K562 (cell line): ENCODE data around the gene MTARC2.

ENCODE experiments used
- EHMT2 ChIP-seq: fragments of 450-650 bp; IDR thresholded peaks from 2 replicates; pipeline ENCODE4 v1.6.1; 2018; ENCODE audit warnings: antibody characterized with exemption
- ELF1 ChIP-seq: fragments of 200-800 bp; sonication (Bioruptor generic); IDR thresholded peaks from 2 replicates; pipeline ENCODE4 v1.6.1; 2016; ENCODE audit warnings: missing genetic modification characterization, missing compliant biosample characterization
- HNRNPUL1 ChIP-seq: fragments of 200-400 bp; formaldehyde crosslinking; IDR thresholded peaks from 2 replicates; pipeline ENCODE4 v1.6.1; 2017; ENCODE audit warnings: low read length
- MAZ ChIP-seq, 2 experiments: fragments of 450-650 bp in 1 of 2; sonication (generic) in 1 of 2; formaldehyde crosslinking; IDR thresholded peaks in 1 of 2; conservative IDR thresholded peaks in 1 of 2; 2 replicates each; pipeline versions ENCODE4 v1.4.0 to v1.5.0; 2020; ENCODE audit warnings: mild to moderate bottlenecking in 1 of 2, missing genetic modification reagents in 1 of 2
- MYC ChIP-seq, 2 experiments: fragments of 250-450 bp in 1 of 2; sonication (Bioruptor Pico) in 1 of 2; IDR thresholded peaks; 2 replicates each; pipeline versions ENCODE4 v1.5.1 to v1.6.1; 2012 to 2021; ENCODE audit warnings: low read depth in 2 of 2, borderline replicate concordance in 1 of 2, improper control_type of control experiment in 1 of 2, low read length in 1 of 2, mild to moderate bottlenecking in 1 of 2, moderate library complexity in 1 of 2
- SIRT6 ChIP-seq: IDR thresholded peaks from one replicate; pipeline ENCODE4 v1.6.1; 2012; ENCODE audit warnings: low read depth, mild to moderate bottlenecking, control low read depth, inconsistent platforms, low read length, moderate library complexity
- SRF ChIP-seq, 2 experiments: fragments of 250-450, 450-650 bp in 1 of 2; sonication (Bioruptor Pico) in 1 of 2; sonication (generic) in 1 of 2; formaldehyde crosslinking; IDR thresholded peaks; 2 replicates each; pipeline versions ENCODE4 v1.5.0 to v1.5.1; 2020 to 2022; ENCODE audit warnings: mild to moderate bottlenecking in 1 of 2, missing genetic modification reagents in 1 of 2
- TRIM24 ChIP-seq, 2 experiments: fragments of 450-650 bp; IDR thresholded peaks; 2 replicates each; pipeline ENCODE4 v1.6.1; 2016
- ZBTB8A ChIP-seq: fragments of 450-650 bp; IDR thresholded peaks from 2 replicates; pipeline ENCODE4 v1.6.1; 2018; ENCODE audit warnings: mild to moderate bottlenecking, moderate library complexity; ENCODE audit not compliant: partially characterized antibody
- ZNF561 ChIP-seq: fragments of 450-650 bp; formaldehyde crosslinking; conservative IDR thresholded peaks from 2 replicates; pipeline ENCODE4 v1.4.0; 2020; ENCODE audit warnings: mild to moderate bottlenecking, moderate library complexity
- TF ChIP-seq, protein P1 (sequence below): fragments of 250-450 bp; sonication (Bioruptor Pico); IDR thresholded peaks from 2 replicates; pipeline ENCODE4 v1.8.0; 2021; ENCODE audit warnings: mild to moderate bottlenecking, moderate library complexity
- TF ChIP-seq, protein P2 (sequence below): sonication (generic); formaldehyde crosslinking; IDR thresholded peaks from 2 replicates; pipeline ENCODE4 v1.8.0; 2023; ENCODE audit warnings: missing genetic modification reagents, mild to moderate bottlenecking, borderline replicate concordance
- TF ChIP-seq, protein P3 (sequence below), 3 experiments: IDR thresholded peaks in 2 of 3; conservative IDR thresholded peaks in 1 of 3; 2 replicates each; pipeline ENCODE4 v1.5.1; 2011 to 2012; ENCODE audit warnings: low read length in 3 of 3, mild to moderate bottlenecking in 3 of 3, control low read depth in 2 of 3, improper control_type of control experiment in 1 of 3, inconsistent platforms in 1 of 3, low read depth in 1 of 3, mixed read lengths in 1 of 3, moderate library complexity in 1 of 3; ENCODE audit not compliant: insufficient read depth in 2 of 3

DNA sequence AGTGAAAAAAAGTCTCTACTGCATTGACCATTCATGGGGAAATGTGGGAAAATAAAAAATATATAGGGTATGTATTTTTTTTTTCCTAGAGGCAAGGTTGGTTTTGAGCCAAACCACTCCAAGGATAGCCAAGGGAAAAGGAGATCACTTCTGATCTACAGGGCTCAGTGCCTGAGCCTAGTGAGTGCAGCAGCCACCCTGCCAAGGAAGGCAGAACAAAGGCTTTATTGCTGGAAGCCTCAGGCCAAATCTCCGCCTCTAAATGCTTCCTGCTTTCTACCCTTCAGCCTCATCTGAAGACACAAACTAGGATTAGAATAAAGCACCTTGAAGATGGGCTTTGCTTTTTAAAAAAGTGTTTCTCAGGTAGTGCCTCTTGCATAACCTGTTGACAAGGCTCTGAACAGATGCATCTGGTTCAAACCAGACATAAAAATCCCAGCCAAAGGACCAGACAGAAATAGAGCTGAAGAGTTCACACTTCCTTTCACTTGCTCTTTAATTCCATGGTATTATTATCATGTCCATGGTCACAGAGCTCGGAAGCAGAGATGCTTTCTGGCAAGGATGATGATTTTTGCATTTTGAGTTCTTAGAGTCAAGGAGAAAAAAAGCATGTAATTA, 47.5 kb upstream of the MTARC2 start:
- TF ChIP-seq ZNF561 (CRISPR knock-in tag) (no peak), MYC (IDR thresholded peaks at IDR 0.05; ENCODE audit: low read depth, low read length) (no peak), MYC (CRISPR knock-in tag; IDR thresholded peaks at IDR 0.05; ENCODE audit: borderline replicate concordance, low read depth) (no peak), SRF (CRISPR knock-in tag; IDR thresholded peaks at IDR 0.05) (no peak), SIRT6 (no peak), ELF1 (tag) (no peak), TRIM24 (IDR thresholded peaks at IDR 0.05) (no peak), EHMT2 (no peak), HNRNPUL1 (no peak), MAZ (CRISPR knock-in tag; conservative IDR thresholded peaks at IDR 0.05 in 1 of 2, IDR thresholded peaks at IDR 0.05 in 1 of 2) (no peak), ZBTB8A (no peak)
- TF ChIP-seq, protein P1, sequence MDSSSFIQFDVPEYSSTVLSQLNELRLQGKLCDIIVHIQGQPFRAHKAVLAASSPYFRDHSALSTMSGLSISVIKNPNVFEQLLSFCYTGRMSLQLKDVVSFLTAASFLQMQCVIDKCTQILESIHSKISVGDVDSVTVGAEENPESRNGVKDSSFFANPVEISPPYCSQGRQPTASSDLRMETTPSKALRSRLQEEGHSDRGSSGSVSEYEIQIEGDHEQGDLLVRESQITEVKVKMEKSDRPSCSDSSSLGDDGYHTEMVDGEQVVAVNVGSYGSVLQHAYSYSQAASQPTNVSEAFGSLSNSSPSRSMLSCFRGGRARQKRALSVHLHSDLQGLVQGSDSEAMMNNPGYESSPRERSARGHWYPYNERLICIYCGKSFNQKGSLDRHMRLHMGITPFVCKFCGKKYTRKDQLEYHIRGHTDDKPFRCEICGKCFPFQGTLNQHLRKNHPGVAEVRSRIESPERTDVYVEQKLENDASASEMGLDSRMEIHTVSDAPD (CRISPR knock-in tag) = no peak
- TF ChIP-seq, protein P2, sequence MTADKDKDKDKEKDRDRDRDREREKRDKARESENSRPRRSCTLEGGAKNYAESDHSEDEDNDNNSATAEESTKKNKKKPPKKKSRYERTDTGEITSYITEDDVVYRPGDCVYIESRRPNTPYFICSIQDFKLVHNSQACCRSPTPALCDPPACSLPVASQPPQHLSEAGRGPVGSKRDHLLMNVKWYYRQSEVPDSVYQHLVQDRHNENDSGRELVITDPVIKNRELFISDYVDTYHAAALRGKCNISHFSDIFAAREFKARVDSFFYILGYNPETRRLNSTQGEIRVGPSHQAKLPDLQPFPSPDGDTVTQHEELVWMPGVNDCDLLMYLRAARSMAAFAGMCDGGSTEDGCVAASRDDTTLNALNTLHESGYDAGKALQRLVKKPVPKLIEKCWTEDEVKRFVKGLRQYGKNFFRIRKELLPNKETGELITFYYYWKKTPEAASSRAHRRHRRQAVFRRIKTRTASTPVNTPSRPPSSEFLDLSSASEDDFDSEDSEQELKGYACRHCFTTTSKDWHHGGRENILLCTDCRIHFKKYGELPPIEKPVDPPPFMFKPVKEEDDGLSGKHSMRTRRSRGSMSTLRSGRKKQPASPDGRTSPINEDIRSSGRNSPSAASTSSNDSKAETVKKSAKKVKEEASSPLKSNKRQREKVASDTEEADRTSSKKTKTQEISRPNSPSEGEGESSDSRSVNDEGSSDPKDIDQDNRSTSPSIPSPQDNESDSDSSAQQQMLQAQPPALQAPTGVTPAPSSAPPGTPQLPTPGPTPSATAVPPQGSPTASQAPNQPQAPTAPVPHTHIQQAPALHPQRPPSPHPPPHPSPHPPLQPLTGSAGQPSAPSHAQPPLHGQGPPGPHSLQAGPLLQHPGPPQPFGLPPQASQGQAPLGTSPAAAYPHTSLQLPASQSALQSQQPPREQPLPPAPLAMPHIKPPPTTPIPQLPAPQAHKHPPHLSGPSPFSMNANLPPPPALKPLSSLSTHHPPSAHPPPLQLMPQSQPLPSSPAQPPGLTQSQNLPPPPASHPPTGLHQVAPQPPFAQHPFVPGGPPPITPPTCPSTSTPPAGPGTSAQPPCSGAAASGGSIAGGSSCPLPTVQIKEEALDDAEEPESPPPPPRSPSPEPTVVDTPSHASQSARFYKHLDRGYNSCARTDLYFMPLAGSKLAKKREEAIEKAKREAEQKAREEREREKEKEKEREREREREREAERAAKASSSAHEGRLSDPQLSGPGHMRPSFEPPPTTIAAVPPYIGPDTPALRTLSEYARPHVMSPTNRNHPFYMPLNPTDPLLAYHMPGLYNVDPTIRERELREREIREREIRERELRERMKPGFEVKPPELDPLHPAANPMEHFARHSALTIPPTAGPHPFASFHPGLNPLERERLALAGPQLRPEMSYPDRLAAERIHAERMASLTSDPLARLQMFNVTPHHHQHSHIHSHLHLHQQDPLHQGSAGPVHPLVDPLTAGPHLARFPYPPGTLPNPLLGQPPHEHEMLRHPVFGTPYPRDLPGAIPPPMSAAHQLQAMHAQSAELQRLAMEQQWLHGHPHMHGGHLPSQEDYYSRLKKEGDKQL (CRISPR knock-in tag) = no peak
- TF ChIP-seq, protein P3, sequence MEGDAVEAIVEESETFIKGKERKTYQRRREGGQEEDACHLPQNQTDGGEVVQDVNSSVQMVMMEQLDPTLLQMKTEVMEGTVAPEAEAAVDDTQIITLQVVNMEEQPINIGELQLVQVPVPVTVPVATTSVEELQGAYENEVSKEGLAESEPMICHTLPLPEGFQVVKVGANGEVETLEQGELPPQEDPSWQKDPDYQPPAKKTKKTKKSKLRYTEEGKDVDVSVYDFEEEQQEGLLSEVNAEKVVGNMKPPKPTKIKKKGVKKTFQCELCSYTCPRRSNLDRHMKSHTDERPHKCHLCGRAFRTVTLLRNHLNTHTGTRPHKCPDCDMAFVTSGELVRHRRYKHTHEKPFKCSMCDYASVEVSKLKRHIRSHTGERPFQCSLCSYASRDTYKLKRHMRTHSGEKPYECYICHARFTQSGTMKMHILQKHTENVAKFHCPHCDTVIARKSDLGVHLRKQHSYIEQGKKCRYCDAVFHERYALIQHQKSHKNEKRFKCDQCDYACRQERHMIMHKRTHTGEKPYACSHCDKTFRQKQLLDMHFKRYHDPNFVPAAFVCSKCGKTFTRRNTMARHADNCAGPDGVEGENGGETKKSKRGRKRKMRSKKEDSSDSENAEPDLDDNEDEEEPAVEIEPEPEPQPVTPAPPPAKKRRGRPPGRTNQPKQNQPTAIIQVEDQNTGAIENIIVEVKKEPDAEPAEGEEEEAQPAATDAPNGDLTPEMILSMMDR (IDR thresholded peaks at IDR 0.05 in 2 of 3, conservative IDR thresholded peaks at IDR 0.05 in 1 of 3; ENCODE audit: insufficient read depth in 2 of 3, low read depth in 1 of 3, low read length in 3 of 3) = no peak
